ENCODE data around the gene ARFIP2. TPM values are rescaled to one million over a fixed set of nuclear protein-coding genes. Genes with fewer than 3 reads are reported as not detected.

The ARFIP2 gene
- total RNA-seq, 1 donor from 2014 or later, result 36.4 TPM

GRCh38 chr11:6459099-6459450 is 22.1 kb downstream of the ARFIP2 start:
- no peak for ATAC-seq
- Histone ChIP-seq H3K4me3 (no peak overlapping the region), H3K27ac (no peak overlapping the region), H3K27me3 (no peaks in the 10 kb centered on the region), H3K9me3 (no peaks in the 10 kb centered on the region), H3K36me3 (peaks cover 78% of the 10 kb centered on the region), H3K4me1 (no peaks in the 10 kb centered on the region)
- intact Hi-C loops (cut with DNase I), result no loop called here
- DNase-seq, result no peak
- TF ChIP-seq CTCF (IDR thresholded peaks at IDR 0.05), result no peak

GRCh38 chr11:6458352-6459098 is 22.6 kb downstream of the ARFIP2 start:
- DNase-seq (no peak), ATAC-seq (peak; percentile 86)
- Histone ChIP-seq H3K36me3 (peaks cover 78% of the 10 kb centered on the region), H3K9me3 (no peaks in the 10 kb centered on the region), H3K27me3 (no peaks in the 10 kb centered on the region), H3K4me1 (no peaks in the 10 kb centered on the region), H3K4me3 (no peak overlapping the region), H3K27ac (no peak overlapping the region)
- no peak for TF ChIP-seq CTCF (IDR thresholded peaks at IDR 0.05)
- intact Hi-C loops (cut with DNase I), result no loop called here

- Histone ChIP-seq H3K27ac (no peak overlapping the region), H3K36me3 (peaks cover 80% of the 10 kb centered on the region), H3K9me3 (no peaks in the 10 kb centered on the region), H3K4me3 (no peak overlapping the region), H3K4me1 (no peaks in the 10 kb centered on the region), H3K27me3 (no peaks in the 10 kb centered on the region)
- intact Hi-C loops (cut with DNase I), result no loop called here
- no peak for DNase-seq
- ATAC-seq, result peak; percentile 11
- no peak for TF ChIP-seq CTCF (IDR thresholded peaks at IDR 0.05)
These were observed 23.4 kb downstream of the ARFIP2 start for GRCh38 chr11:6457581-6458320.

GRCh38 chr11:6456361-6457073 is 24.6 kb downstream of the ARFIP2 start:
- no peak for ATAC-seq

GRCh38 chr11:6455070-6455469 is 26.1 kb downstream of the ARFIP2 start:
- peaks cover 98% of the 10 kb centered on the region for H3K36me3 ChIP-seq
- no peaks in the 10 kb centered on the region for H3K9me3 ChIP-seq
- intact Hi-C loops (cut with DNase I), result no loop called here
- DNase-seq, result no peak
- no peaks in the 10 kb centered on the region for H3K4me1 ChIP-seq
- TF ChIP-seq CTCF (IDR thresholded peaks at IDR 0.05), result no peak
- H3K27me3 ChIP-seq, result no peaks in the 10 kb centered on the region
- no peak overlapping the region for H3K4me3 ChIP-seq
- no peak overlapping the region for H3K27ac ChIP-seq
- no peak for ATAC-seq

More at GRCh38 chr11:6456361-6457073, 24.6 kb downstream of the ARFIP2 start:
- Histone ChIP-seq H3K9me3 (no peaks in the 10 kb centered on the region), H3K27me3 (no peaks in the 10 kb centered on the region), H3K4me1 (no peaks in the 10 kb centered on the region), H3K27ac (no peak overlapping the region), H3K36me3 (peaks cover 92% of the 10 kb centered on the region), H3K4me3 (no peak overlapping the region)
- no peak for TF ChIP-seq CTCF (IDR thresholded peaks at IDR 0.05)
- DNase-seq, result no peak
- intact Hi-C loops (cut with DNase I), result no loop called here

Data from upper lobe of right lung (tissue), 1 donor.